ENCODE measurements around the gene ALKBH5.
"Not testable (repeated sequence)": the region's sequence is repeated elsewhere in the genome, so short reads cannot be mapped to it uniquely, and the experiment has no call there.

- TF ChIP-seq CTCF (conservative IDR thresholded peaks at IDR 0.05 in 1 of 2, IDR thresholded peaks at IDR 0.05 in 1 of 2; ENCODE audit: low read depth in 1 of 2, low read length in 2 of 2); EZH2 (IDR thresholded peaks at IDR 0.05; ENCODE audit: low read length, missing control alignments): not testable (repeated sequence)
These were observed 33.3 kb downstream of the ALKBH5 start for GRCh38 chr17:18216906-18217305.
